DMS 273 (cell line): ENCODE measurements around the gene CAMTA1.
"Not testable (repeated sequence)": the region's sequence is repeated elsewhere in the genome, so short reads cannot be mapped to it uniquely, and the experiment has no call there.

Experiments
- DNase-seq: peaks from one replicate; lab custom pipeline; 2025; ENCODE audit not compliant: unreplicated experiment; lab: John Stamatoyannopoulos, UW

CAMTA1 gene

DNA sequence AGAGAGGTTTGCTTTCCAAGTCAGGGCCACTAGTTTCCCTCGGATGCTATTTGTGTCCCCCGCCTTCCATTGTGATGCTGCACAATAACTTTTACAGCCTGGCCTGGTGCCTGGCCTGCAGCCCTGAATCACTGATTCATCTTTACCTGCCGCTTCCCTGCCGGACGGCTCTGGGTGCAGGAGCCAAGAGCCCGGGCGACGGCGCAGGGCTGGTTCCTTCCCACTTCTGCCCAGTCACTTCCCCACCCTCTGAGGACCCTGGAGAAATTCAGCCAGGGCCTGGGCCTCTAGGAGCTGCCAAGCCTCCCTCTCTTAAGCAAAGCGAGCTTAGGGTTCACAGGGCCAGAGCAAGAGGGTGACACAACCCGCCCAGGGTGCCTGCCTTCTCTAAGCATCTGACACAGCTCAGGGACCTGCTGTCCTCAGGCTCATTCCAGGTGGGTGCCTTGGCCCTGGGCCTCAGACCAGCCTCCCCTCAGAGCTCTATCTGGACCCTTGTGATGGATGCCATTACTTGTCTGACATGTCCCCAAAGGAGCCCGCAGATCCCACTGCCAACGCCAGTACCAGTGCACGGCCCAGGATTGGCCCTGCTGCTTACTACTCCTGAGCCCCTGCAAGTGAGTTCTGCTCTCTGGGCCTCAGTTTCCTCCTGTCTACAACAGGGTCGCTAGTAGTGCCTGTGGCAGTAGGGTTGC is 604.8 kb downstream of the CAMTA1 start:
- DNase-seq: no peak

DNA sequence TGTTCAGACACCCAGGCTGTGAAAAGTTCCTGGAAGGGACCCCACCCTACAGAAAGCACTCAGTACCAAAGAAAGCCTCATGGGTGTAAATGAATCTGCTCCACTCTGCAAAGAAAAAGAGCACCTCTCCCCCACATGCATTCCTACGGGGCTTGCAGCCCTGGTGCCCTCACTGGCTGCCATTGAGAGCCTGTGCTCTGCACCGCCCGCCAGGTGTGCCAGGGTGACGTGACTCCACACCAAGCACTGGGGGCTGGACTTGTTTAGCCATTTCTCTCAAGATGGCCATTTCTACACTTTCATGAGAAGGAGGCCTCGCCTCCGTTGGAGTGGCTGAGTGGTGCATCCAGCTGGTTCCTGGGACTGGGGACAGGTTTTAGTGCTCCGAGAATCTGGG is 605.3 kb downstream of the CAMTA1 start:
- no peak for DNase-seq

GRCh38 chr1:7393136-7393535 is 607.9 kb downstream of the CAMTA1 start:
- no peak for DNase-seq

- DNase-seq: no peak
Measured at GRCh38 chr1:7395251-7395650, 610.0 kb downstream of the CAMTA1 start.

GRCh38 chr1:7398982-7399381 is 613.7 kb downstream of the CAMTA1 start:
- DNase-seq: no peak

GRCh38 chr1:7399514-7400125 is 614.4 kb downstream of the CAMTA1 start:
- DNase-seq: no peak

- no peak for DNase-seq
Measured at GRCh38 chr1:7400566-7400965, 615.3 kb downstream of the CAMTA1 start.

DNA sequence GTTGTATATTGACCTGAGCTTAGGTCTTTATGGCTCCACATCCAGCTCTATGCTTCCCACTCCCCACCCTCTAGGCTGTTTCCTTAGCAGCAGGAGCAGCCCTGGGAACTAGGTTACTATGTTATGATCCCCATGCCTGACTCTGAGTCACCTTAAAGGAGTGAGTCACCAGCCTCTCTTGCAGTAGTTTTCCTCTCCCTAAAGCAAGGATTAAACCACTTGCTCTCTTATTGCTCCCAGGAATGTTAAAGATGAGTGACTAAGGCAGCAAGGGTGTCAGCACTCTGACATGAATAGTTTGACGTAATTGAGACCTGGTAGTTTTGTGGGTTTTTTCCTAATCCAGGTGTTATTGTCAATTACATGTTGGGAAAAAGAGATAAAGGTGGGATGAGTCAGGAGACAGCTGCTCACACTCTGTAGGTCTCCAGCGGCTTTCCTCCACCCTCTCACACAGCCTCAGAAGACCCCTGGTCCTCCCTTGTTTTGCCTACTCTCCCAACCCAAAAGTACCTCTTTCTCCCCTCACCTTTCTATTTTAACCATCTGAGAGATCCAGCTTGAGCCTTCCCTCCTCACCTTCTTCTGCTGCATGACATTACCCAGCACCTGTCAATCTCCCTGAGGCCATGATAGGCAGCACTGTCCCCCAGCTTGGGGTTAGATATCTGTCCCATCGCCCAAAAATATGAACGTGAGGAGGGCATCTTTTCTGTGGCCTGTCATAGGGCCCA is 616.7 kb downstream of the CAMTA1 start:
- peak; percentile 13 for DNase-seq

GRCh38 chr1:7402548-7402850 is 617.2 kb downstream of the CAMTA1 start:
- DNase-seq: no peak

DNA sequence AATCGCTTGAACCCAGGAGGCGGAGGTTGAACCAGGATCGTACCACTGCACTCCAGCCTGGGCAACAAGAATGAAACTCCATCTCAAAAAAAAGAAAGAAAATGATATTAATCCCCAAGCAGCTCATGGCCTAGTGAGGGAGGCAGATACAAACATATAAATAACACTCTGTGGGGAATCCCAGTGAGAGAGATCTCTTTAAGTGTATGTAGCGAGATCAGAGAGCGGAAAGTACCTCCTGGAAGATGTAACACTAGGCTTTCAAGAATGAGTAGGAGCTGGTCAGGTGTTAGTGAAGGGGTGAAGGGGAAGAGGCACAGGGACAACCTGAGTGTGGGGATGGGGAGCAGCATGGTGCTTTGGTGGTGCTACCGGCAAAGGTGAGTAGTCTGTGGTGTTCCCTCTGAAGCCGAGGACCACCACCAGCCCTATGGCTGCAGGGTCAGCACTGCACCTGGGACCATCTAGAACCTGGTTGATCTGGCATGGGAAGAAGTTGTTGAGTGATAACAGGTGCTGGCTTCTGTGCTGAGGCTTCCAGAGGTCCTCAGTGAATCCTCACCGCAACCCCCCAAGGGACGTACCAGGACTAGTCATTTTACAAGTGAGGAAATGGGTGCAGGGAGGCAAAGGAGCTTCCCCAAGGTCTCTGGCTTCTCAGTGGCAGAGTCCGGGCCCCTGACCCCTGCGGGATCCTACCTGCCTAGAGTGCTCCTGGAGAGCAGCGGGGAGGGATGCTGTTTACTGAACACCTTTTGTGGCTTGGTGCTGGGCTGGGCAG is 618.2 kb downstream of the CAMTA1 start:
- no peak for DNase-seq

GRCh38 chr1:7404046-7404742 is 618.9 kb downstream of the CAMTA1 start:
- DNase-seq: no peak

DNA sequence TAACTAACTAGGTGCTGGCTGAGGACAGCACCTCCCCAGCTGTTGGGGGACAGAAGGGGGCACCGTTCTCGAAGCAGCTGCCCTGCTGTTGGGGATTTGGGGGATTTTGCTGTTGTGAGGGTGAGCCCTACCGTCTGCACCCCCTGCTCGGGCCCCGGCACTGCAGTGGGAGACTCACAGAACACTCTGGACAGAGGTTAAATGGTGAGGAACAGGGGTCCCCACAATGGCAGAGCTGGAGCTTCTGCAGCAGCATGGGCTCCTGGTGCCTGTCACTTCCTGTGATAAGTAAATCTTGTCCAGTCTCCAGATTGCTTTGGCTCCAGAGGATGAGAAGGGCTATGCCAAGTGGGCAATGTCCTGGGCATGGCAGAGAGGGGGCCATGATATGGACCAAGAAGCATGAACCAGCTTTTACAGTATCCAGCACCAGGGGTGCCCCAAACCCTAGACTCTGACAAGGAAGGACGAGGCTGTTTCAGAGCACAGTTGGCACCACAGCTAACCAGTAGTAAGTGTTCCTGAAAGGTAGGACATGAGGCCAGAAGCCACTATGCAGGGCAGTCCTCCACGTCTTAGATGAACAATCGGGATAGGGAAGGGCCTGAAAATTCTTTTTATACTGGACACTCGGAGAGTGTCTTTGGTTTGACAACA is 620.7 kb downstream of the CAMTA1 start:
- no peak for DNase-seq

DNA sequence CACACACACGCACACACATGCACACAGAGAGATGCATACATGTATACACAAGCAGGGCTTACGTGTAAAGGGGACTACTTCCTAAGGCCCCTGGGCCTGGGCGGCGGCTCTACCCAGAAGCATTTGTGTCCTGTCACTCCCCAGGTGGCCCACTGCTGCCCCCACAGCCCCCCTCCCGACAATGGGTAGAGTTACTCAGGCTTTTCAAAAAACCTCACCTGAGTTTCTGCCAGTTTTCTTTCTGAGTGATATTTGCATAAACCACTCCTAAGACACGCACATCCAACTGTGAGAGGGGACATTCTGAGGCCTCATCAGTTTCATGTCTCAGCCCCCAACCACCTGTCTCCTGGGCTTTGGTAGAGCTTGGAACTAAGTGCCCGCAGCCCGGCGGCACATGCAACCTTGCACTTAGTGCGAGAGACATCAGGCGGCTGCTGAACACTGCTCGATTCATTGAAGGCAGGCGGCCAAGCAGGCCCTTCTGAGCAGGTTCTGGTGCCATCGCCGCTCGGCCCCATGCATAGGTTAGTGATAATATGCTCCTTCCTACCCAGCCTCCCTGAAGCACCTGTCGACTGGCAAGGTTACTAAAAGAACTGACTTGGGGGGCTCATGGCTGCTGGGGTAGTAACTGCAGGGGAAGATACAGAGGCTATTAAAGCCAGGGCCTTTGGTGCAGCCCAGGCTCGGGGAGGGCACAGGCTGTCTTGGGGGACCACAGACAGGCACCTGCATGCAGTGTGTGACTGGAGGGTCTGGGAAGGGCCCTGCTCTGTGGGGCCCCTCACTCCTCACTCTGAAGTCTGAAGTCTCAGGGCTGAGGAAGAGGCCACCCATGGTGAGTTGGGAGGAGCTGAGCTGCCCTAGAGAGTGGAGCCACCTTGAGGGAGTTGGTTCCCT is 621.6 kb downstream of the CAMTA1 start:
- no peak for DNase-seq

DNA sequence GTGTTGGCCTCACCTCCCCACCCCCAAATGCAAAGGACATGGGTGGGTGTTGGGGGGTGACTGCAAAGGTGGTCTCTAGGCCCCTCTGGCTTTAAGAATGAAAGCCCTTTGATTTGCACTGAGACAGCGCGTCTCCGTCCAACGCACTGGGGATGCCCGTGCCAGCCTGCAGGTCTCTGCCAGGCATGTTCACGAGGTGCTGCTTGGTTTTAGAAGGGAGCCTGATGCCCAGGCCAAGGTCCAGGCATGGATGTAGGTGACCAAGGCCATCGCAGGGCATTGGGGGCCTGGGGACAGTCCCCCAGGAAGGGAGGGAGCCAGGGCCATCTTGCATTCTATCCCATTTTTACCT is 622.3 kb downstream of the CAMTA1 start:
- DNase-seq: no peak

DNA sequence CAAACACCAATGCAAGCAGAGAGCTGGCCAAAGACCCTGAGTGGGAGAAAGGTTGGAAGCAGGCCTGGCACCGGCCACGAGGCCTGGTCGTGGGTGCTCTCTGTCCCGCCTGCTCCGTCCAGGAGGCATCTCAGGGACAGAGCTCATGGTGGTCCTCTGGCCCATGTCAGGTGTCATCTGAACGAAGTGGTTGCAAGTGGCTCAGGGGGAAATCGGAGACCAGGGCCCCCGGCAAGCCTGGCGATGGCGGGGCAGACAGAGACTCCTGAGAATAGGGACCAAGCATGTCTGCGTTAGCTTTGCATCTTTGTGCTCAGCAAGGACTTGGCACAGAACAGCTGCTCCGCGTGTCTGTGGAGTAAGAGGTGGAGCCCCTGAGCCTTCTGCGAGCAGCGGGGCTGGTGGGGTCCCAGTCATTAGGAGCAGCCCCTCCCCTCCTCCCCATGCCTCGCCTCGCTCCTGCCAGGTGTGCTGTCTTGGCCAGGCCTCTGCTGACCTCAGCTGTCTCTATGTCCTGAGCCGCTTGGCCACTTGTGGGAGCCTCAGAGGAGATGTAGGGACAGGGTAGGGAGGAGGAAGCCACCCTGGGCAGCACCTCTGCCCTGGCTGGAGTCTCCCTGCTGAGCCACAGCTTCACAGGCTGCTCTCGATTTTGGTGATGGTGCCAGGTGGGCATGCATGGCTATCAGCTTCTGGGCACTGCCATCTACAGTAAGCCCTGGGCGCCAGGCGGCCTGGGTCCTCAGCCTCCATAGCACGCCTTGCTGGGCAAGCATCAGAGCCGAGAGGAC is 622.9 kb downstream of the CAMTA1 start:
- DNase-seq: no peak

- no peak for DNase-seq
Measured at GRCh38 chr1:7408771-7409150, 623.5 kb downstream of the CAMTA1 start.

DNA sequence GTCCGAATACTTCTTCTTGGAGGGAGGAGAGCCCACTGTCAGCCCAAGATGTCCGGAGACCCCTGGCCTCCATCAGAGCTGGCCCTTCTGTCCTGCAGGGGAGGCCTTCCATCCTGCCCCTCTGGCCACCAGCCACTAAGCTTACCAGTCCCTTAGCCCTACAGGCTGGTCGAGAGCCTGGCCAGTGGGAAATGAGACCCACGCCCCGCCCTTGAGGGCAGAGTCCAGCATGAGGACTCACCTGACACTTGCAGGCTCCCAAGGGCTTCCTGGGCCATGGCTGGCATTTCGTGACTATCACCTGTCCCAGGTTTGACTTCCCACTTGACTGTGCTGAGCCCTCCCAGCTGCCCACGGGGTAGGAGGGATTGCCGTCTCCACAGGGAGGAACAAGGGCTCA is 624.0 kb downstream of the CAMTA1 start:
- DNase-seq: no peak

- no peak for DNase-seq
Measured at GRCh38 chr1:7410156-7410555, 624.9 kb downstream of the CAMTA1 start.

- DNase-seq: not testable (repeated sequence)
Measured at GRCh38 chr1:7417618-7418017, 632.4 kb downstream of the CAMTA1 start.
